Measurements from ENCODE around the gene MYH4. TPM values are rescaled to one million over a fixed set of nuclear protein-coding genes. Genes with fewer than 3 reads are reported as not detected.

Gene MYH4
- total and polyA plus RNA-seq, 2 of the 13 experiments (the other 11 are each of a cell fraction or from before 2014, with no cell fraction given): 0.01 to 0.02 TPM

GRCh38 chr17:10447026-10447931 is 22.1 kb downstream of the MYH4 start (continued):
- TF ChIP-seq AKNA (CRISPR knock-in tag; IDR thresholded peaks at IDR 0.05; ENCODE audit: borderline replicate concordance): no peak
- peak; percentile 80; the same call in 1 of the 2 replicates for TF ChIP-seq AHDC1 (CRISPR knock-in tag; IDR thresholded peaks at IDR 0.05; ENCODE audit: borderline replicate concordance)
- no peak for TF ChIP-seq HOXD1 (CRISPR knock-in tag; IDR thresholded peaks at IDR 0.05)
- TF ChIP-seq ZBTB25 (CRISPR knock-in tag; IDR thresholded peaks at IDR 0.05): 0 out of 2 replicates have a peak, but pooled peaks have one; percentile 15
- TF ChIP-seq SMAD1 (CRISPR knock-in tag; IDR thresholded peaks at IDR 0.05; ENCODE audit: borderline replicate concordance, low read depth): no peak
- no peak for TF ChIP-seq ZNF18 (CRISPR knock-in tag; IDR thresholded peaks at IDR 0.05; ENCODE audit: insufficient replicate concordance)
- TF ChIP-seq ZBTB21 (CRISPR knock-in tag; IDR thresholded peaks at IDR 0.05): no peak
- TF ChIP-seq ZNF703 (CRISPR knock-in tag; IDR thresholded peaks at IDR 0.05; ENCODE audit: borderline replicate concordance): no peak
- TF ChIP-seq ZNF577 (CRISPR knock-in tag; IDR thresholded peaks at IDR 0.05; ENCODE audit: borderline replicate concordance, low read depth): no peak
- no peak for TF ChIP-seq ZNF674 (CRISPR knock-in tag; IDR thresholded peaks at IDR 0.05; ENCODE audit: low read depth)
- TF ChIP-seq SETDB1 (CRISPR knock-in tag; IDR thresholded peaks at IDR 0.05; ENCODE audit: borderline replicate concordance): no peak
- no peak for TF ChIP-seq LCORL (IDR thresholded peaks at IDR 0.05)
- TF ChIP-seq LCORL (CRISPR knock-in tag; IDR thresholded peaks at IDR 0.05): peak; percentile 77; the same call in 1 of the 2 replicates
- TF ChIP-seq ZSCAN20 (CRISPR knock-in tag; IDR thresholded peaks at IDR 0.05; ENCODE audit: borderline replicate concordance): no peak
